ENCODE data around the gene TMEM191B.
"Not testable (repeated sequence)": the region's sequence is repeated elsewhere in the genome, so short reads cannot be mapped to it uniquely, and the experiment has no call there.

Gene TMEM191B

DNA sequence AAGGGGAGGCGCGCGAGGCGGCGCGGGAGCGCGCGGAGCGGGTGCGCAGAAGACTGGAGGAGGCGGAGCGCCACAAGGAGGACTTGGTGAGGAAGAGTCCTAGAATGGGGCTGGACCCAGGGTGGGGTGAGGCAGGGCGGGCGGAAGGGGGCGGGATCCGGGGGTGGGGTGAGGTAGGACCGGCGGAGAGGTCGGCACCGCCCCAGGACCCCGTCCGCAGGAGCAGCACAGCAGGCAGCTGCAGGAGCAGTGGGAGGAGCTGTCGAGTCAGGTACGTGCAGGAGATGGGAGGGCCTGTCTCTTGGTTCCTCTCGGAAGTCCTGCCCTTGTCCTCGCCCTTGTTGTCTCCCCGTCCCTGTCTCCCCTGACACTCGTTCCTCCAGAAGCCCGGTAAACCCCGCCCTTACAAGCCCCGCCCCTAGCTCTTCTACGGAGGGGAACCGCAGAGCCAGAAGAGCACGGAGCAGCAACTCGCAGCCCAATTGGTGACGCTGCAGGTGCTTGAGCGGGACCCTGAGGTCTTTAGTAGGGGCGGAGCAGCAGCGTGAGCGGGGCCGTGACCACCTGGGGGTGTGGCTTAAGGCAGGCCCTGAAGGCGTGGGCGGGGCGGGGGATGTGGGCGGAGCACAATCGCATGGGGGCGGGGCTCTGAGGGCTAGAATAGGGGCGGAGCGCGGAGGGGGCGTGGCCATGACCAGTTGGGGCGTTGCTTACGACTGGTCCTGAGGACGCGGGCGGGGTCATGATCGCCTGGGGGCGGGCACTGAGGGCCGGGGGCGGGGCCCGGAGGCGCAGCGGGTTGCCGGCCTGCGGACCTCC, 1.2 kb downstream of the TMEM191B start:
- not testable (repeated sequence) for H3K79me1 ChIP-seq (replicated peaks; ENCODE audit: low read length, poor library complexity, severe bottlenecking); H4K91ac ChIP-seq (ENCODE audit: low read length); H2BK12ac ChIP-seq (ENCODE audit: low read length in 2 of 2); H3K4me3 ChIP-seq (ENCODE audit: insufficient read depth in 1 of 2, low read depth in 1 of 2, low read length in 2 of 2); H2AK5ac ChIP-seq (ENCODE audit: low read length, severe bottlenecking); H3K36me3 ChIP-seq (ENCODE audit: control insufficient read depth in 1 of 2, insufficient read depth in 2 of 2, low read depth in 1 of 2, low read length in 2 of 2); H2BK120ac ChIP-seq (ENCODE audit: low read depth, low read length); H3K9ac ChIP-seq (ENCODE audit: low read length); H3K18ac ChIP-seq (ENCODE audit: low read depth in 1 of 2, low read length in 2 of 2); H3K4ac ChIP-seq (ENCODE audit: low read depth in 1 of 2, low read length in 2 of 2); H3K4me2 ChIP-seq (ENCODE audit: low read length, poor library complexity, severe bottlenecking); H2BK15ac ChIP-seq (ENCODE audit: low read depth, poor library complexity, severe bottlenecking); H3K4me1 ChIP-seq (ENCODE audit: control insufficient read depth, insufficient read depth, low read depth, low read length); H3K23ac ChIP-seq (ENCODE audit: low read length in 2 of 2); H3K27me3 ChIP-seq (ENCODE audit: control insufficient read depth in 1 of 2, insufficient read depth in 1 of 2, low read length in 2 of 2); H2AFZ ChIP-seq (ENCODE audit: low read depth, low read length); H4K8ac ChIP-seq (ENCODE audit: low read length); H2BK5ac ChIP-seq (ENCODE audit: low read depth, low read length, poor library complexity, severe bottlenecking); H3K9me3 ChIP-seq (ENCODE audit: control insufficient read depth, low read length); H3K14ac ChIP-seq (ENCODE audit: low read length in 2 of 2); H3K27ac ChIP-seq (ENCODE audit: low read length, poor library complexity, severe bottlenecking)
- no CpG with 5 or more reads among the region's 66 CpGs for WGBS
- peak; percentile 70 for DNase-seq

DNA sequence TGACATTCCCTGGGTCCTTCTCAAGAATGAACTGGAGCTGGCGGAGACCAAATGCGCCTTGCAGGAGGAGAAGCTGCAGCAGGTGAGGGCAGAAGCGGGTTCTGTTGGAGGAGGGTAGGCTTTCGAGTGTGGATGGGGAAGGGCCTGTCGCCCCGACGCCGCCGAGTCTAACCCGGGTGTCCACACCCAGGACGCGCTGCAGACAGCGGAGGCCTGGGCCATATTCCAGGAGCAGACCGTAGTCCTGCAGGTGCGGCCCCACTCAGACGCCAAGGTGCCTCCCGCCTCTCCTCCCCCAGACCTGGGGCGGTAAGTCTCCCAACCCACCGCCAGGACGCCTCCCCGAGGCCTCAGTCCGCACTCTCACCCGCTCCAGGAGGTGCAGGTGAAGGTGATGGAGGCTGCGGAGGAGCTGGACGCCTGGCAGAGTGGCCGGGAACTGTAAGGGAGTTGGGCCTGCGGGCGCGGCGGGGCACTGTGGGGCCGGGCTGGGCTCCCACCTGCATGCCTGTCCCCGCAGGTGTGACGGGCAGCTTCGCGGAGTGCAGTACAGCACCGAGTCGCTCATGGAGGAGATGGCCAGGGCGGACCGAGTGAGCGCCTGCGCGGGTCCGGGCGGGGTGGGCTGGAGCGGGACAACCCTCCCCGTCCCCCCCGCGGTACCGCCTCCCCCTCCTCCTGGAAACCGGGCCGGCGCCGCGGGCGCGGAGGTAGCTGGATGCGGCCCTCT, 2.0 kb downstream of the TMEM191B start:
- not testable (repeated sequence) for H2BK120ac ChIP-seq (ENCODE audit: low read depth, low read length); H3K14ac ChIP-seq (ENCODE audit: low read length in 2 of 2); H2AFZ ChIP-seq (ENCODE audit: low read depth, low read length); H3K4me1 ChIP-seq (ENCODE audit: control insufficient read depth, insufficient read depth, low read depth, low read length); H4K8ac ChIP-seq (ENCODE audit: low read length); H3K4ac ChIP-seq (ENCODE audit: low read depth in 1 of 2, low read length in 2 of 2); H2AK5ac ChIP-seq (ENCODE audit: low read length, severe bottlenecking); DNase-seq; H3K9ac ChIP-seq (ENCODE audit: low read length); H3K79me1 ChIP-seq (replicated peaks; ENCODE audit: low read length, poor library complexity, severe bottlenecking); H3K27ac ChIP-seq (ENCODE audit: low read length, poor library complexity, severe bottlenecking); H2BK5ac ChIP-seq (ENCODE audit: low read depth, low read length, poor library complexity, severe bottlenecking); H3K4me2 ChIP-seq (ENCODE audit: low read length, poor library complexity, severe bottlenecking); H2BK12ac ChIP-seq (ENCODE audit: low read length in 2 of 2); H3K23ac ChIP-seq (ENCODE audit: low read length in 2 of 2); H3K36me3 ChIP-seq (ENCODE audit: control insufficient read depth in 1 of 2, insufficient read depth in 2 of 2, low read depth in 1 of 2, low read length in 2 of 2); H4K91ac ChIP-seq (ENCODE audit: low read length); H2BK15ac ChIP-seq (ENCODE audit: low read depth, poor library complexity, severe bottlenecking); H3K18ac ChIP-seq (ENCODE audit: low read depth in 1 of 2, low read length in 2 of 2); H3K9me3 ChIP-seq (ENCODE audit: control insufficient read depth, low read length); H3K4me3 ChIP-seq (ENCODE audit: insufficient read depth in 1 of 2, low read depth in 1 of 2, low read length in 2 of 2); H3K27me3 ChIP-seq (ENCODE audit: control insufficient read depth in 1 of 2, insufficient read depth in 1 of 2, low read length in 2 of 2)
- no CpG with 5 or more reads among the region's 57 CpGs for WGBS

DNA sequence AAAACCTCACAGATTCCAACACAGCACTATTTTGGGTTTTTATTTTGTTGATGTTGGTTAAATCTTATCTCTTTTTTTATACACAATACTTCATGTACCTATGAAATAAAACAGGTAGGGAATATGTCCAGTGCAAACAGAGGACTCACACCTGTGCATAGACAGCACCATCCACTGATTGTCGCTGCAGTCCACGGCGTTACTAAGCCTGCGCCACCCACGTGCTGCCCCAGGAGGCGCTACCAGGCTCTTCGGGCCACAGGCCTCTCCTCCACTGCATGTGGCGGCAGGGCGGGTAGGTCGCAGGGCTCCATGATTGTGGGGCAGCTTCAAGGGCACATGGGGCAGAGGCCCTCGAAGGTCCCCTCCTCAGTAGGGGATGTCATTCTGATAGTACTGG, 6.0 kb downstream of the TMEM191B start:
- not testable (repeated sequence) for H2BK15ac ChIP-seq (ENCODE audit: low read depth, poor library complexity, severe bottlenecking); H3K9me3 ChIP-seq (ENCODE audit: control insufficient read depth, low read length); H2AFZ ChIP-seq (ENCODE audit: low read depth, low read length); H3K27ac ChIP-seq (ENCODE audit: low read length, poor library complexity, severe bottlenecking); H3K18ac ChIP-seq (ENCODE audit: low read depth in 1 of 2, low read length in 2 of 2); H3K9ac ChIP-seq (ENCODE audit: low read length); H3K4me1 ChIP-seq (ENCODE audit: control insufficient read depth, insufficient read depth, low read depth, low read length); H3K4me2 ChIP-seq (ENCODE audit: low read length, poor library complexity, severe bottlenecking); H3K4ac ChIP-seq (ENCODE audit: low read depth in 1 of 2, low read length in 2 of 2); H3K36me3 ChIP-seq (ENCODE audit: control insufficient read depth in 1 of 2, insufficient read depth in 2 of 2, low read depth in 1 of 2, low read length in 2 of 2); H3K79me1 ChIP-seq (replicated peaks; ENCODE audit: low read length, poor library complexity, severe bottlenecking); H2BK12ac ChIP-seq (ENCODE audit: low read length in 2 of 2); H2AK5ac ChIP-seq (ENCODE audit: low read length, severe bottlenecking); H3K4me3 ChIP-seq (ENCODE audit: insufficient read depth in 1 of 2, low read depth in 1 of 2, low read length in 2 of 2); H3K23ac ChIP-seq (ENCODE audit: low read length in 2 of 2); H2BK120ac ChIP-seq (ENCODE audit: low read depth, low read length); H2BK5ac ChIP-seq (ENCODE audit: low read depth, low read length, poor library complexity, severe bottlenecking); H4K91ac ChIP-seq (ENCODE audit: low read length); H4K8ac ChIP-seq (ENCODE audit: low read length); H3K27me3 ChIP-seq (ENCODE audit: control insufficient read depth in 1 of 2, insufficient read depth in 1 of 2, low read length in 2 of 2); DNase-seq; H3K14ac ChIP-seq (ENCODE audit: low read length in 2 of 2)
- WGBS: no CpG with 5 or more reads among the region's 11 CpGs

DNA sequence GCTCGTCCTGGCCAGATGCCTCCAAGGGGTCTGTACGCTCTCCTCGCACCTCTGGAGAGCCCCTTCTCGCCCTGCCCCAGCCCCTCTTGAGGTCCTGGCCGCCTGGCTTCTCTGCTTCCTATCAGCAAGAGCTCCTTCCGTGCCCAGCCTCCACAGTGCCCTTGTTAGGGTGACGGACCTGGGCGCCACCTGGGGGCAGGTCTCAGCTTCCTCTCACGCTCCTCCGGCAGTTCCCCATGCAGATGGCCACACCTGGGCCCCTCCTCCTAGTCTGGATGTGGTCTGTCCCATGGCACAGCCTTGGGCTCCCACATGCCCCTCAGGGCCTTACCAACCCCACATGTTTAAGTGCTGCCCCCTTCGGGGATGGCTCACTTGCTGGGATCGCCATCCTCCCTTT, 6.7 kb downstream of the TMEM191B start:
- H2BK5ac ChIP-seq (ENCODE audit: low read depth, low read length, poor library complexity, severe bottlenecking); H2AK5ac ChIP-seq (ENCODE audit: low read length, severe bottlenecking); H2BK15ac ChIP-seq (ENCODE audit: low read depth, poor library complexity, severe bottlenecking); H3K9ac ChIP-seq (ENCODE audit: low read length); H3K27me3 ChIP-seq (ENCODE audit: control insufficient read depth in 1 of 2, insufficient read depth in 1 of 2, low read length in 2 of 2); H4K8ac ChIP-seq (ENCODE audit: low read length); H3K18ac ChIP-seq (ENCODE audit: low read depth in 1 of 2, low read length in 2 of 2); H3K4me2 ChIP-seq (ENCODE audit: low read length, poor library complexity, severe bottlenecking); H3K27ac ChIP-seq (ENCODE audit: low read length, poor library complexity, severe bottlenecking); DNase-seq; H3K9me3 ChIP-seq (ENCODE audit: control insufficient read depth, low read length); H2BK12ac ChIP-seq (ENCODE audit: low read length in 2 of 2); H3K79me1 ChIP-seq (replicated peaks; ENCODE audit: low read length, poor library complexity, severe bottlenecking); H3K4me3 ChIP-seq (ENCODE audit: insufficient read depth in 1 of 2, low read depth in 1 of 2, low read length in 2 of 2); H3K23ac ChIP-seq (ENCODE audit: low read length in 2 of 2); H3K4me1 ChIP-seq (ENCODE audit: control insufficient read depth, insufficient read depth, low read depth, low read length); H2AFZ ChIP-seq (ENCODE audit: low read depth, low read length); H3K4ac ChIP-seq (ENCODE audit: low read depth in 1 of 2, low read length in 2 of 2); H2BK120ac ChIP-seq (ENCODE audit: low read depth, low read length); H4K91ac ChIP-seq (ENCODE audit: low read length); H3K14ac ChIP-seq (ENCODE audit: low read length in 2 of 2); H3K36me3 ChIP-seq (ENCODE audit: control insufficient read depth in 1 of 2, insufficient read depth in 2 of 2, low read depth in 1 of 2, low read length in 2 of 2): not testable (repeated sequence)
- no CpG with 5 or more reads among the region's 12 CpGs for WGBS

Data from mesenchymal stem cell (in vitro differentiated cells and primary cell).